ENCODE measurements around the gene VPS13C. TPM values are rescaled to one million over a fixed set of nuclear protein-coding genes. Genes with fewer than 3 reads are reported as not detected.

VPS13C gene
- total RNA-seq, 1 experiment from 2014 or later, result 20.9 TPM

GRCh38 chr15:61997786-61998185 is 62.5 kb downstream of the VPS13C start (continued):
- TF ChIP-seq ERG (CRISPR knock-in tag; IDR thresholded peaks at IDR 0.05) (no peak), FOXJ3 (CRISPR knock-in tag; IDR thresholded peaks at IDR 0.05; ENCODE audit: borderline replicate concordance) (no peak), ESRRA (CRISPR knock-in tag; IDR thresholded peaks at IDR 0.05; ENCODE audit: borderline replicate concordance) (no peak), ZNF416 (CRISPR knock-in tag; IDR thresholded peaks at IDR 0.05) (no peak), ZNF317 (CRISPR knock-in tag; IDR thresholded peaks at IDR 0.05; ENCODE audit: borderline replicate concordance, low read depth) (no peak), FOXP1 (CRISPR knock-in tag; IDR thresholded peaks at IDR 0.05; ENCODE audit: borderline replicate concordance) (no peak)
- TF ChIP-seq, protein P1, sequence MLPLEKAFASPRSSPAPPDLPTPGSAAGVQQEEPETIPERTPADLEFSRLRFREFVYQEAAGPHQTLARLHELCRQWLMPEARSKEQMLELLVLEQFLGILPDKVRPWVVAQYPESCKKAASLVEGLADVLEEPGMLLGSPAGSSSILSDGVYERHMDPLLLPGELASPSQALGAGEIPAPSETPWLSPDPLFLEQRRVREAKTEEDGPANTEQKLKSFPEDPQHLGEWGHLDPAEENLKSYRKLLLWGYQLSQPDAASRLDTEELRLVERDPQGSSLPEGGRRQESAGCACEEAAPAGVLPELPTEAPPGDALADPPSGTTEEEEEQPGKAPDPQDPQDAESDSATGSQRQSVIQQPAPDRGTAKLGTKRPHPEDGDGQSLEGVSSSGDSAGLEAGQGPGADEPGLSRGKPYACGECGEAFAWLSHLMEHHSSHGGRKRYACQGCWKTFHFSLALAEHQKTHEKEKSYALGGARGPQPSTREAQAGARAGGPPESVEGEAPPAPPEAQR (CRISPR knock-in tag; IDR thresholded peaks at IDR 0.05), result no peak

DNA sequence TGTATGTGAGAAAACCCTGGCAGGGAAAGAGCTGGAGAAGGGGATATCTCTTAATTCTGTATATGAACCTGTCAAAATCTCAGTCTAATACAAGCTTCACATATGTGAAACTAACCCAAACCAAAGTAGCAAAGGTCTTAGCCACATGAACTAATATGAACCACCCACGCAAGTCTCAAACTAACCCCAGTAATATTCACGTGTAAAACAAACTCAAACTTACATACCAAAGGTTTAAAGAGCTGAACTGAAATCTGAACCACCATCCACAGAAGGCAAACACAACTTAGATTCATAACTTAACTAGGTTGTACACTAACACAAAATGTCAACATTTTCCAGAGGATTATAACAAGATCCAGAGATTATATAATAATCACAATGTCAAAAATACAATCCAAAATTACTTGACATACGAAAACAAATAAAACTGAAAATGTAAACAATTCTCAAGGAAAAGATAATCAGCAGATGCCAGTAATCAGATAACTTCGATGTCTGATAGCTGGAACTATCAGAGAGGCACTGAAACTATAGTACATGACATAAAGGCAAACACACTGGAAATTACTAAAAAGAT is 64.1 kb downstream of the VPS13C start:
- Mint-ChIP-seq H3K4me3 (no peak overlapping the region), H3K36me3 (peaks cover 6% of the 10 kb centered on the region), H3K9me3 (no peaks in the 10 kb centered on the region), H3K27me3 (ENCODE audit: low read depth) (no peaks in the 10 kb centered on the region), H3K4me1 (no peaks in the 10 kb centered on the region), H3K27ac (no peak overlapping the region)
- ATAC-seq (no peak), DNase-seq (ENCODE audit: low spot score) (no peak)
- ChIA-PET POLR2A (no interaction called here), CTCF (no interaction called here)
- TF ChIP-seq CBFB (CRISPR knock-in tag; IDR thresholded peaks at IDR 0.05; ENCODE audit: low read depth) (no peak), OVOL2 (CRISPR knock-in tag; IDR thresholded peaks at IDR 0.05; ENCODE audit: borderline replicate concordance) (no peak), GRHL2 (CRISPR knock-in tag; IDR thresholded peaks at IDR 0.05; ENCODE audit: insufficient replicate concordance, severe bottlenecking) (no peak), GABPB1 (CRISPR knock-in tag; IDR thresholded peaks at IDR 0.05) (no peak), TEAD1 (CRISPR knock-in tag; IDR thresholded peaks at IDR 0.05) (no peak), ZBTB43 (CRISPR knock-in tag; IDR thresholded peaks at IDR 0.05) (no peak), ZNF423 (CRISPR knock-in tag; IDR thresholded peaks at IDR 0.05) (no peak), ZNF396 (CRISPR knock-in tag; IDR thresholded peaks at IDR 0.05; ENCODE audit: borderline replicate concordance) (no peak), ZNF317 (CRISPR knock-in tag; IDR thresholded peaks at IDR 0.05; ENCODE audit: borderline replicate concordance, low read depth) (no peak)
- TF ChIP-seq, protein P2, sequence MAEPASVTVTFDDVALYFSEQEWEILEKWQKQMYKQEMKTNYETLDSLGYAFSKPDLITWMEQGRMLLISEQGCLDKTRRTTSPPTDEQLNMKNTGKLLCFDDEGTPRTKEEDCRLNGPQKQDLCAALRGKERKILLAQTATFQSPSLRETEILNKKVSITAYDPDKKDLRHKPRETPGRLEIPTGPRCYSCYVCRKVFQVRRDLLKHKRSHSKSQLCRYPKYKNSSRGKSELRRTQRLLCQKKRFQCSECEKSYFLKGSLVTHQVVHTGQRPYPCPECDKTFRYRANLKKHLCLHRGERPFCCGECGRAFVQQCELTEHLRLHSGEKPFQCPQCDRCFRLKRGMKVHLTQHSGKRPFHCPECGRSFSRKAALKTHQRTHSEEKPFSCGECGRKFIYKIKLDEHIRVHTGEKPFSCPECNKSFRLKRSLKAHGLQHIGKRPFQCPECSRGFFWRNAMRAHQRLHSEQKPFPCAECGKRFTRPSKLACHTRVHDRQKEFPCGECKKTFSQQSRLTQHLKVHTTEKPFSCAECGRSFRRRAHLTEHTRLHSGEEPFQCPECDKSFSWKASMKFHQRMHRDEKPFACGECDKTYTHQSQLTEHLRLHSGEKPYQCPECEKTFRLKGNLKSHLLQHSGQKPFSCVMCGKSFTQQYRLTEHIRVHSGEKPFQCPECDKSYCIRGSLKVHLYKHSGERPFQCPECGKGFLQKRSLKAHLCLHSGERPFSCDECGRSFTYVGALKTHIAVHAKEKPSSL (CRISPR knock-in tag; conservative IDR thresholded peaks at IDR 0.05), result no peak
- TF ChIP-seq, protein P3, sequence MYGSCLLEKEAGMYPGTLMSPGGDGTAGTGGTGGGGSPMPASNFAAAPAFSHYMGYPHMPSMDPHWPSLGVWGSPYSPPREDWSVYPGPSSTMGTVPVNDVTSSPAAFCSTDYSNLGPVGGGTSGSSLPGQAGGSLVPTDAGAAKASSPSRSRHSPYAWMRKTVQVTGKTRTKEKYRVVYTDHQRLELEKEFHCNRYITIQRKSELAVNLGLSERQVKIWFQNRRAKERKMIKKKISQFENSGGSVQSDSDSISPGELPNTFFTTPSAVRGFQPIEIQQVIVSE (CRISPR knock-in tag; IDR thresholded peaks at IDR 0.05; ENCODE audit: borderline replicate concordance), result no peak
- TF ChIP-seq, protein P4, sequence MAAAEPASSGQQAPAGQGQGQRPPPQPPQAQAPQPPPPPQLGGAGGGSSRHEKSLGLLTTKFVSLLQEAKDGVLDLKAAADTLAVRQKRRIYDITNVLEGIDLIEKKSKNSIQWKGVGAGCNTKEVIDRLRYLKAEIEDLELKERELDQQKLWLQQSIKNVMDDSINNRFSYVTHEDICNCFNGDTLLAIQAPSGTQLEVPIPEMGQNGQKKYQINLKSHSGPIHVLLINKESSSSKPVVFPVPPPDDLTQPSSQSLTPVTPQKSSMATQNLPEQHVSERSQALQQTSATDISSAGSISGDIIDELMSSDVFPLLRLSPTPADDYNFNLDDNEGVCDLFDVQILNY (CRISPR knock-in tag; IDR thresholded peaks at IDR 0.05), result no peak

Measured in WTC11 (cell line).